Stomach (tissue), 9 donors: ENCODE measurements around the gene SLC39A1. TPM values are rescaled to one million over a fixed set of nuclear protein-coding genes. Genes with fewer than 3 reads are reported as not detected.

Experiments used
- DNase-seq, 2 donors: peaks; one replicate each; pipeline versions ENCODE4 v3.0.0 to v3.0.0-alpha.2; 2013 to 2019
- H3K27ac ChIP-seq, 5 donors: fragments of 200-600 bp in 4 of 5; sonication (generic) in 4 of 5; one replicate each; pipeline ENCODE4 v1.5.1; 2013 to 2019; ENCODE audit warnings: mild to moderate bottlenecking in 1 of 5, moderate library complexity in 1 of 5
- H3K27me3 ChIP-seq, 3 donors: fragments of 200-600 bp; sonication (generic); one replicate each; pipeline ENCODE4 v1.5.1; 2017 to 2019; ENCODE audit warnings: mixed run types in 1 of 3
- H3K36me3 ChIP-seq, 4 donors: fragments of 200-600 bp; sonication (generic); 1 replicate in 3 of 4; 2 replicates in 1 of 4; pipeline ENCODE4 v1.5.1; 2016 to 2019
- H3K4me1 ChIP-seq, 4 donors: fragments of 200-600 bp; sonication (generic); one replicate each; pipeline ENCODE4 v1.5.1; 2016 to 2019
- H3K4me3 ChIP-seq, 4 donors: fragments of 200-600 bp; sonication (generic) in 3 of 4; one replicate each; pipeline ENCODE4 v1.5.1; 2016 to 2019; ENCODE audit warnings: mild to moderate bottlenecking in 1 of 4
- H3K9me3 ChIP-seq, 4 donors: fragments of 200-600 bp; sonication (generic); one replicate each; pipeline ENCODE4 v1.5.1; 2016 to 2019
- EP300 ChIP-seq: sonication (generic); formaldehyde crosslinking; IDR thresholded peaks from one replicate; pipeline ENCODE4 v1.6.1; 2017; ENCODE audit warnings: antibody characterized with exemption
- POLR2A ChIP-seq, 4 donors: fragments of 450-650 bp; IDR thresholded peaks; one replicate each; pipeline ENCODE4 v1.6.1; 2016; ENCODE audit warnings: antibody characterized with exemption in 4 of 4, control low read depth in 2 of 4, mild to moderate bottlenecking in 1 of 4, moderate library complexity in 1 of 4
- POLR2AphosphoS5 ChIP-seq, 3 donors: sonication (generic); formaldehyde crosslinking; IDR thresholded peaks; one replicate each; pipeline ENCODE4 v1.6.1; 2016; ENCODE audit warnings: antibody characterized with exemption in 3 of 3
- WGBS, 5 donors: extraction: QIAGEN DNeasy Blood & Tissue Kit in 3 of 5; methylation state at CpG; one replicate each; pipeline versions ENCODE4 v1.1.5 to v1.1.7; 2013 to 2018; 5-methylcytosine and 5-hydroxymethylcytosine counted together
- intact Hi-C: fragments of 100-400 bp; cut with DNase I; formaldehyde crosslinking; loops from one replicate; pipeline ENCODE4 v1.15.1; 2023; ENCODE audit warnings: low total_unique reads
- polyA plus RNA-seq, 3 donors: library from polyadenylated mRNA; stranded (reverse); fragments of 200-250 nt; gene quantifications; one replicate each; pipeline ENCODE4 v1.2.3, GENCODE V29; 2013
- total RNA-seq, 5 donors: library from RNA; depleted of rRNA; stranded (reverse); fragments of >200 nt; gene quantifications; one replicate each; pipeline versions ENCODE4 v1.1.0 to v1.2.3, GENCODE V29; 2014 to 2016
- TF ChIP-seq, protein P1 (sequence below), 7 experiments: fragments of 450-650 bp in 4 of 7; fragments of 200-600 bp in 3 of 7; sonication (generic) in 3 of 7; IDR thresholded peaks; one replicate each; pipeline ENCODE4 v1.5.1; 2016 to 2019; ENCODE audit warnings: antibody characterized with exemption in 7 of 7, control low read depth in 2 of 7, mild to moderate bottlenecking in 1 of 7
- donor health status: healthy with polysubstance abuse.
- donor health status: Bipolar disorder and iron deficiency.
- donor health status: healthy.

The SLC39A1 gene
- total and polyA plus RNA-seq, 8 donors, result 6.4 to 80.6 (median 34.9) TPM

DNA sequence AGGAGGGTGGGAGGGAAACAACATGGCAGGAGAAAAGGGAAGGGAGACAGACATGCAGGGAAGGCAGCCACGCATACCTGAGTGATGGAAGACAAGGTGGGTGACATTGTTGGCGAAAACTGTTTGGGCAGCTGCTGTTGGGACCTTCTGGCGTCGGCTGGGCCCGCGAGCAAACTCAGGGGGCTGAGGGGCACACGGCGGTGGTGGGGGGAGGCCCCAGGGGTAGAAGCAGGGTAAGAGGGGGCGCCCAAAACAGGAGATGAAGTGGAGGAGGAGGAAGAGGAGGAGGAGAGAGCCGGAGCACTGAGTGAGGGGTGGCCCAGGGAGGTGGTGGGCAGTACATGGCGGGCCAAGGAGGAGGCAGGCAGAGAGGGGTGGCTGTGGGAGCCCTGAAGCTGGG lies 12.2 kb downstream of the SLC39A1 start:
- no peak for DNase-seq
- Histone ChIP-seq H3K4me1 (peaks cover 18 to 41% (median 35%) of the 10 kb centered on the region in 4 donors), H3K4me3 (no peak overlapping the region), H3K27me3 (no peaks in the 10 kb centered on the region), H3K36me3 (peaks cover 51 to 81% (median 80%) of the 10 kb centered on the region in 4 donors), H3K27ac (no peak overlapping the region), H3K9me3 (no peaks in the 10 kb centered on the region)
- TF ChIP-seq POLR2A (IDR thresholded peaks at IDR 0.05) (no peak), POLR2AphosphoS5 (IDR thresholded peaks at IDR 0.05) (no peak), EP300 (no peak)
- TF ChIP-seq, protein P1, sequence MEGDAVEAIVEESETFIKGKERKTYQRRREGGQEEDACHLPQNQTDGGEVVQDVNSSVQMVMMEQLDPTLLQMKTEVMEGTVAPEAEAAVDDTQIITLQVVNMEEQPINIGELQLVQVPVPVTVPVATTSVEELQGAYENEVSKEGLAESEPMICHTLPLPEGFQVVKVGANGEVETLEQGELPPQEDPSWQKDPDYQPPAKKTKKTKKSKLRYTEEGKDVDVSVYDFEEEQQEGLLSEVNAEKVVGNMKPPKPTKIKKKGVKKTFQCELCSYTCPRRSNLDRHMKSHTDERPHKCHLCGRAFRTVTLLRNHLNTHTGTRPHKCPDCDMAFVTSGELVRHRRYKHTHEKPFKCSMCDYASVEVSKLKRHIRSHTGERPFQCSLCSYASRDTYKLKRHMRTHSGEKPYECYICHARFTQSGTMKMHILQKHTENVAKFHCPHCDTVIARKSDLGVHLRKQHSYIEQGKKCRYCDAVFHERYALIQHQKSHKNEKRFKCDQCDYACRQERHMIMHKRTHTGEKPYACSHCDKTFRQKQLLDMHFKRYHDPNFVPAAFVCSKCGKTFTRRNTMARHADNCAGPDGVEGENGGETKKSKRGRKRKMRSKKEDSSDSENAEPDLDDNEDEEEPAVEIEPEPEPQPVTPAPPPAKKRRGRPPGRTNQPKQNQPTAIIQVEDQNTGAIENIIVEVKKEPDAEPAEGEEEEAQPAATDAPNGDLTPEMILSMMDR (IDR thresholded peaks at IDR 0.05), result no peak
- 92 to 96% (median 93%) methylated on average over 11 of the region's 11 CpGs for WGBS, 5 donors
- intact Hi-C loops, result no loop called here

DNA sequence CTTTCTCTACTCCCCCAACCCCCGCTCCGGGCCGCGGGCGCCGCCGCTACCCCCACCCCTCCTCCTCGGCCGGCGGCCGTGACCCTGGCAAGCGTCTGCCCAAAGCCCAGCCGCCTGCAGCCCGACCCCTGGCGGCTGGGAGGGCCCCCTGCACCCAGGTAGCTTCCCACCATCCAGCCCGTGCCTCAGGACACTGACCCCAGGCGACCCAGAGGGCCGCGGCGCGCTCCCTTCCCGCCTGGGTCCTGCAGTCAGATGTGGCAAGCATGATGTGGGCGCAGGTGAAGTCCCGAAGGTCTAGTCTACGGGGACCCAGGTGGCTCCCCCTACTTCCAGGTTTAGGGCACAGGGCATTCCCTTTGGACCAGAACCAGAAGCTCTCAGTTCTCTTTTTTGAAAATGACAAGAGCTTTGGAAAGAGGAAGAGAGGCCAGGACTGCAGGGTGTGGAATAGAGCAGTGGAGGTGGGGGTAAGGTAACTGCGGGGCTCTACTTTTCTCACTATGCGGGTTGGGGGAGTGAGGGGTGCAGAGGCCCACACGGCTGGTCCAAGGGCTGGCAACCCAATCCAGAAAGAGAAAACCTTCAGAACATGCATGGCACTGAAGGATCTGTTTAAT lies 16.6 kb downstream of the SLC39A1 start, which contains the start of gene DENND4B:
Gene DENND4B (minus strand): TSS at position 97 of the 620 bp plus-strand sequence. CDS start 2,344 bp downstream, outside the sequence.
- peak; percentile 84 to 95 for DNase-seq
- no peaks in the 10 kb centered on the region for H3K27me3 ChIP-seq
- WGBS, 5 donors, result 9 to 16% (median 14%) methylated on average over 17 to 28 of the region's 28 CpGs
- TF ChIP-seq EP300 (no peak), POLR2AphosphoS5 (IDR thresholded peaks at IDR 0.05) (peak in 2 of 3 donors; percentile 37 to 79), POLR2A (IDR thresholded peaks at IDR 0.05) (no peak)
- TF ChIP-seq, protein P1 (IDR thresholded peaks at IDR 0.05), result peak in 6 of 7 experiments; percentile 35 to 99 (median 95)
- intact Hi-C loops, result loop anchor here (10.0 kb wide), 1 partner anchor 152 kb away; no protein-coding TSS in a partner anchor
- no peaks in the 10 kb centered on the region for H3K9me3 ChIP-seq
- H3K4me1 ChIP-seq, result peaks cover 9 to 38% (median 27%) of the 10 kb centered on the region in 4 donors
- peak within 1 kb of the TSS; percentile 84 to 99 (median 94) for H3K4me3 ChIP-seq
- peak within 1 kb of the TSS; percentile 91 to 100 (median 98) for H3K27ac ChIP-seq
- peaks cover 27 to 71% (median 69%) of the 10 kb centered on the region in 4 donors for H3K36me3 ChIP-seq

DNA sequence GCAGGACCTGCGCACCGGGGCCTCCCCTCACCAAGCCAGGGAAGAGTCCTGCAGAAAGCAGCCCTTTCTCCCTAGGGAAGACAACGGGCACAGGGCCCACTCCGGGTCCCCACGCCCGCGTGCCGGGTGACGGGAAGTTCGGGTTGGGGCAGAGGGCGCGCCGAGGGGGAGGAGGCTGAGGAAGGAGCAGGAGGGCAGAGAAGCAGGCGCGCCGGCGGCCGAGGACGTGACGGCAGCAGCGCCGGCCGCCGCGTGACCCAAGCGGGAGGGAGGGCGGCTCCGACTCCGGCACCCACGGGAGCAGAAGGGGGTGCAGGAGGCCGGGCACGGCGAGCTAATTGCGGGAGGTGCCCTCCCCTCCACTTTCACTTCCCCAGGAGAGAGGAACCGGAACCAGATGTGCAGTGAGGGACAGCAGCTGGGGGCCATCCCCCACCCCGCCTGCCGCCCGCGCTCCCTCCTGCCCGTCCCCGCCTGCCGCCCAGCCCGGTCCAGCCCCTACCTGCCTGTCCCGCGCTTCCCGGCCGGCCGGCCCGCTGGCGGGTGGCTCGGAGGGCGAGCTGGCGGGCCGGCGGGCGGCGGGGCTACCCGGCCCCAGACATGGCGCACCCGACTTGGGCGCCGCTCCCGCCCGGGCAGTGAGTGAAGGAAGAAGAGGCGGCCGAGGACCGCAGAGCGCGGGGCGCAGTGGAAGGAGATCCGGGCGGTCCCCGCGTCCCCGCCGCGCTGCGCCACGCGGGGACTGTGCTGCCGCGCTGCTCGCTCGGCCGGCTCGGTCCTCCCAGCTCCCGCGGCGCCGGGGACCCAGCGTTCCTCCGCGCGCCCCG lies 17.3 kb downstream of the SLC39A1 start:
- Histone ChIP-seq H3K9me3 (no peaks in the 10 kb centered on the region), H3K27ac (peak overlapping the region; percentile 91 to 100 (median 98)), H3K36me3 (peaks cover 22 to 71% (median 69%) of the 10 kb centered on the region in 4 donors), H3K4me1 (peaks cover 9 to 38% (median 27%) of the 10 kb centered on the region in 4 donors), H3K27me3 (no peaks in the 10 kb centered on the region), H3K4me3 (peak overlapping the region; percentile 84 to 99 (median 94))
- DNase-seq, result peak; percentile 86 to 93
- intact Hi-C loops, result loop anchor here (10.0 kb wide), 1 partner anchor 151 kb away; no protein-coding TSS in a partner anchor
- WGBS, 5 donors, result 0 to 1% (median 1%) methylated on average over 27 to 95 of the region's 95 CpGs
- TF ChIP-seq POLR2A (IDR thresholded peaks at IDR 0.05) (no peak), POLR2AphosphoS5 (IDR thresholded peaks at IDR 0.05) (peak; percentile 65 to 85 (median 83)), EP300 (no peak)
- TF ChIP-seq, protein P1 (IDR thresholded peaks at IDR 0.05), result peak in 1 of 7 experiments; percentile 6
